Gastroesophageal sphincter (tissue), 3 donors: ENCODE results near the gene LONP2.

ENCODE experiments used
- CTCF ChIP-seq, 4 experiments: fragments of 200-600 bp in 2 of 4; fragments of 450-650 bp in 2 of 4; sonication (generic) in 1 of 4; IDR thresholded peaks; one replicate each; pipeline ENCODE4 v1.5.1; 2017 to 2019; ENCODE audit warnings: antibody characterized with exemption in 4 of 4, mild to moderate bottlenecking in 2 of 4, moderate library complexity in 2 of 4
- EP300 ChIP-seq: sonication (generic); formaldehyde crosslinking; IDR thresholded peaks from one replicate; pipeline ENCODE4 v1.6.1; 2017; ENCODE audit warnings: antibody characterized with exemption, mild to moderate bottlenecking
- POLR2A ChIP-seq, 2 donors: fragments of 450-650 bp; IDR thresholded peaks; one replicate each; pipeline ENCODE4 v1.6.1; 2017; ENCODE audit warnings: antibody characterized with exemption in 2 of 2, mild to moderate bottlenecking in 2 of 2, moderate library complexity in 1 of 2
- POLR2AphosphoS5 ChIP-seq: sonication (generic); formaldehyde crosslinking; IDR thresholded peaks from one replicate; pipeline ENCODE4 v1.6.1; 2017; ENCODE audit warnings: antibody characterized with exemption

GRCh38 chr16:48235058-48235555 lies 9.0 kb upstream of the LONP2 start:
- TF ChIP-seq CTCF (IDR thresholded peaks at IDR 0.05) (no peak), POLR2A (IDR thresholded peaks at IDR 0.05) (no peak), POLR2AphosphoS5 (no peak), EP300 (no peak)
